Erythroblast (primary cell): ENCODE data around the gene NFIL3.

Experiments
- GATA1 ChIP-seq: IDR thresholded peaks from 2 replicates; pipeline ENCODE4 v1.6.1; 2011; ENCODE audit warnings: low read depth, mild to moderate bottlenecking, control low read depth, low read length, moderate library complexity
- POLR2A ChIP-seq: IDR thresholded peaks from 2 replicates; pipeline ENCODE4 v1.6.1; 2011; ENCODE audit warnings: mild to moderate bottlenecking, low read length

DNA sequence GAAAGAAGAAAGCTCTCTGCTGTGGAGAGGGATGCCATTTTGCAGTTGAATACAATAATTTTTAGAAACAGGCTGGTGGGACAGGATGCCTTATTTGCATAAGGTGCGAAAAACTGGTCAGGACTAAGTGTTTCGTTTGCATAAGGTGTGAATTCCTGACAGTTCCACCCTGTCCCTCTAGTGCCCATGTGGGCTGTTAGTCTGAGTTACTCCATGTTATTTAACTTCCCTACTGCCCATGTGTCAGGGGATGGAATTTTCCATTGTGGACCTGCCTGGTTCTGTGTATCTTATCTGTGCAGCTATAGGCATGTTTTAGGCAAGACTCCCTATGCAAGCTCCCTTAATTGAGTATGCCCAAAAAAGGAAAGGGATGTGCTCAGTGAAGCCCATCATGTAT is 35.3 kb upstream of the NFIL3 start:
- TF ChIP-seq POLR2A (no peak), GATA1 (no peak)
